Omental fat pad (tissue), 4 donors: Measurements from ENCODE around the gene SRGAP3. TPM values are rescaled to one million over a fixed set of nuclear protein-coding genes. Genes with fewer than 3 reads are reported as not detected.
A peak's percentile ranks its signal among the peaks of the same experiment; 100 is the strongest.

Experiments
- ATAC-seq: fragments of 150-250 bp; one replicate; pipeline ENCODE4 v1.9.1; 2016; ENCODE audit warnings: mild to moderate bottlenecking, moderate library complexity; ENCODE audit not compliant: low FRiP score
- DNase-seq: peaks from one replicate; pipeline ENCODE4 v3.0.0-alpha.2; 2019; ENCODE audit warnings: low spot score
- total RNA-seq, 4 donors: library from RNA; depleted of rRNA; stranded (reverse); fragments of >200 nt; gene quantifications; one replicate each; pipeline ENCODE4 v1.1.0, GENCODE V29; 2016
- TF ChIP-seq, protein P1 (sequence below), 3 donors: fragments of 450-650 bp; IDR thresholded peaks; one replicate each; pipeline ENCODE4 v1.5.1; 2016 to 2017; ENCODE audit warnings: antibody characterized with exemption in 3 of 3, mild to moderate bottlenecking in 3 of 3, moderate library complexity in 2 of 3

SRGAP3 gene
- total RNA-seq, 4 donors from 2014 or later = 3.0 to 5.3 (median 3.6) TPM

DNA sequence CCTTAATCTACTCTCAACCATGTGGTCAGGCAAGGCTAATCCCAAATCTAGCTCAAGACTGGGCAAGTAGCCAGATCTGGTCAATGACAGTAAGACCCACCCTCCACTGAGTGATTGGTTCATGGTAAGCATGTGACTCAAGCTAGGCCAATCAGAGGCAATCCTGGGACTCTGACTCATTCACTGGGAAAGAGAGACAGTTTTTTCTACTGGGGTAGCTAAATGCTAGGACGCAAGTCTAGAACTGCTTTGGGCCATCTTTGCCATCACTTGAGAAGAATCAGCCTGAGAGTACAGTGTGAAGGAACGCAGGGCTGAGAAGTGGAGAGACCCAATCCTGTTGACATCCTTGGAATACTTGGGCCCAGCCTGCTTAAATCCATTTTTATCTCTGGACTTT is 276.8 kb downstream of the SRGAP3 start:
- TF ChIP-seq, protein P1, sequence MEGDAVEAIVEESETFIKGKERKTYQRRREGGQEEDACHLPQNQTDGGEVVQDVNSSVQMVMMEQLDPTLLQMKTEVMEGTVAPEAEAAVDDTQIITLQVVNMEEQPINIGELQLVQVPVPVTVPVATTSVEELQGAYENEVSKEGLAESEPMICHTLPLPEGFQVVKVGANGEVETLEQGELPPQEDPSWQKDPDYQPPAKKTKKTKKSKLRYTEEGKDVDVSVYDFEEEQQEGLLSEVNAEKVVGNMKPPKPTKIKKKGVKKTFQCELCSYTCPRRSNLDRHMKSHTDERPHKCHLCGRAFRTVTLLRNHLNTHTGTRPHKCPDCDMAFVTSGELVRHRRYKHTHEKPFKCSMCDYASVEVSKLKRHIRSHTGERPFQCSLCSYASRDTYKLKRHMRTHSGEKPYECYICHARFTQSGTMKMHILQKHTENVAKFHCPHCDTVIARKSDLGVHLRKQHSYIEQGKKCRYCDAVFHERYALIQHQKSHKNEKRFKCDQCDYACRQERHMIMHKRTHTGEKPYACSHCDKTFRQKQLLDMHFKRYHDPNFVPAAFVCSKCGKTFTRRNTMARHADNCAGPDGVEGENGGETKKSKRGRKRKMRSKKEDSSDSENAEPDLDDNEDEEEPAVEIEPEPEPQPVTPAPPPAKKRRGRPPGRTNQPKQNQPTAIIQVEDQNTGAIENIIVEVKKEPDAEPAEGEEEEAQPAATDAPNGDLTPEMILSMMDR (IDR thresholded peaks at IDR 0.05) = no peak
- DNase-seq (no peak), ATAC-seq (no peak)

DNA sequence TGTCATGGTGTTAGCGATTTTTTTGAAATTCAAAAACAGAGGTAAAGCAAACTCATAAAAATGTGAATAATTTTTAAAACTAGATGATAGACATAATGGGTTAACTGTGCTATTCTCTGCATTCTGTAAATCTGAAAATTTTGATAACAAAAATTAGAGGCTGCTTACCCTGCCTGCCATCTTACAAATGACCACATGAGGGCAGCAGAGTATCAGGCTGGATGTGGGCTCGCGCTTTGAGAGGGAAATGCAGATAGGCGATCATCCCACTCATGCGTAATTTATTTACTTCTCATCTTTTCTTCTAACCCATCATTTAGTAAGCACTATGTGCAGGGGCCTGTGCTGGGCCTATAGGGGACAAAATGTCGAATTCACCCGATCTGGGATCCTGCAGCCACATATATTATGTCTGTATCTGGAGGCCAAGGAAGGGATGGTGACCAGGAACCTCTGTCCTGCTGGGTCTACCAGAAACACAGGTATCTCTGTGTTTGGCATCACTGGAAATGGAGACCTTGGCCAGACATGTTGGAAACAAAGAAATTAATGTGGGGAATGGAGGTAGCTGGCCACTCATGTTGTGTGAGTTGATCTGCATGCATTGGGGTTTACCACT is 278.4 kb downstream of the SRGAP3 start:
- DNase-seq (peak; percentile 51), ATAC-seq (peak; percentile 46)
- TF ChIP-seq, protein P1 (IDR thresholded peaks at IDR 0.05) = peak in 2 of 3 donors; percentile 76 to 96

DNA sequence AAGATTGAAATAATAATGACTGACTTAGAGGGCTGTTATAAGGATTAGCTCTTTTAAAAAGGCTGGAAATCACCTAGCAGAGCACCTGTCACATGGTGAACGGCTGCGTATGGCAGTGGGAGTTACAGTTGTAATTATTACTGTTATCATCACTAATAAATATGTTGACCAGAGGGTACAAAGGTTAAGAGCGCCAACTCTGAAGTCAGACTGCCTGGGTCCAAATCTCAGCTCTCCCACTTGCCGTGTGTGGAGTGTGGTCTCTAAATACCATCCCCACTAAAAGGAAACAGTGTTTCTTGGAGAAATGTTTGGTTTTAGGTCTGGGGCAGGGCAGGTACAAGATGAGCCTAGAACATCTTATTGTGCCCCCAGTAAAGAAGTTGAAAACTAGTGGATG is 280.2 kb downstream of the SRGAP3 start:
- no peak for DNase-seq
- TF ChIP-seq, protein P1 (IDR thresholded peaks at IDR 0.05) = no peak
- no peak for ATAC-seq

DNA sequence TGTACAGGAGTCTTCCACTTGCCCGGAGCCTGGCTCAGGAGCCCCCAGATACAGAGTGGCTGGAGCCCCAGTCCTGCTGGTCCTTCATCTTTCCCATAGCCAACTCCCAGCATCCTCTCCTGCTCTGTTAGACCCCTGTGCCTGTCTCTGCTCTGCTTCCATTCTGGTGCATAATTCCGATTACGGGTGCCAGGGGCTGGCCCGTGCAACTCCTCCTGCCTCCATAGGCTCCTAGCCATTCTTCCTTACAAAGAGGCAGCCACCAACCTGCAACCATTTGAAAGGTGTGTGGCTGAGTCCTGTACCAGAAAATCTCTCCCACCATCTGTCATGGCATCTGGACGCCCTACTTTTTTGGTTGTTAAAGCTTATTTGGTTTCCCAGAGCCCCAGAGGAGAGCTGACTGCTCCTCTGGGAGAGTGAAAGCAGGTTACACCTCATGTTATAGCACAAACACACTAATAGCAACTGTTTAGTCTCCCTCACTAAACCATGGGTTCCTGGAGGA is 281.0 kb downstream of the SRGAP3 start:
- TF ChIP-seq, protein P1 (IDR thresholded peaks at IDR 0.05) = no peak
- no peak for DNase-seq
- ATAC-seq = no peak

DNA sequence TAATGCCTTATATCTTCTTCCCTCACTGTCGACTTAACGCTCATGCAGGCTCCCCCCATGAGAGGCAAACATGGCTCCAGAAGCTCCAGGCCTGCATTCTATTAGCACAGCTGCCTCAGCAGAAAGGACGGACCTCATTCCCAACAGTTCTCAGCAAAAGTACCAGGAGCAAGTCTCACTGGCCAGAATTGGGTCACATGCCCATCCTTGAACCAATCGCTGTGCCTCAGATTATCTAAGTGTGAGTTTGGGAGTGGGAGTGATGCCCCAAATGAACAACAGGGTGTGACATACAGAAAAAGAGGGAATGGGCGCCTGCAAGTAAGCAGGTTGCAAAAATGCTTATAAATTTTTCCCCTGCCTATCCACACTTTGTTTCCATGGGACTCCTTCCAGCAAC is 281.9 kb downstream of the SRGAP3 start:
- no peak for DNase-seq
- no peak for ATAC-seq
- TF ChIP-seq, protein P1 (IDR thresholded peaks at IDR 0.05) = no peak

DNA sequence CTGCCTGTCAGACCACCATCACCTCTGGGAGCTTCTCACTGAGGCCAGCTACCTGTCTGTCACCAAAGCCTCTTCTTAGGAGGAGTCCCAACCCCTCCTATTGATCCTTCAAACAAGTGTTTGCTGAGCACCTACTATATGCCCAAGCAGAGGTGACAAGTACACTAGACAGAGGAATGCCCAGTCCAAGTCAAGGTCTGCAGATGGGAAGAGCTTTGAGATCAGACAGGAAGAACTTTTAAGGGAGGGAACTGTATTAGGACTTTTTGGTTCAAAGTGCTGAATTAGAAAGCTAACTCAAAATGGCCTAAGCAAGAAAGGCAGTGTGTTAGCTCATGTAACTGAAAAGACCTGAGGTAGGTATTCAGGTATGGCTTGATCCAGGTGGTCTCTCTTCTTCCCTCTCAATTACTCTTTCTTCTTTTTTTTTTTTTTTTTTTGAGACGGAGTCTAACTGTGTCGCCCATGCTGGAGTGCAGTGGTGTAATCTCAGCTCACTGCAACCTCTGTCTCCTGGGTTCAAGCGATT is 282.6 kb downstream of the SRGAP3 start:
- ATAC-seq (no peak), DNase-seq (no peak)
- TF ChIP-seq, protein P1 (IDR thresholded peaks at IDR 0.05) = no peak
